Thoracic aorta (tissue), 2 donors: Measurements from ENCODE around the gene AACS. TPM values are rescaled to one million over a fixed set of nuclear protein-coding genes. Genes with fewer than 3 reads are reported as not detected.

ENCODE experiments used
- ATAC-seq: fragments of 150-250 bp; one replicate; pipeline ENCODE4 v1.8.0; 2017; ENCODE audit warnings: low read depth; ENCODE audit not compliant: insufficient number of reproducible peaks, low FRiP score
- DNase-seq: peaks from one replicate; pipeline ENCODE4 v3.0.0-alpha.2; 2020; ENCODE audit warnings: low spot score
- H3K27ac ChIP-seq, 2 donors: fragments of 200-600 bp; sonication (generic); 1 replicate in 1 of 2; 2 replicates in 1 of 2; pipeline ENCODE4 v1.5.1; 2016; ENCODE audit warnings: mild to moderate bottlenecking in 2 of 2, moderate library complexity in 2 of 2
- H3K27me3 ChIP-seq: fragments of 200-600 bp; sonication (generic); replicated peaks from 2 replicates; pipeline ENCODE4 v1.6.0; 2016; ENCODE audit warnings: mild to moderate bottlenecking; ENCODE audit not compliant: insufficient read depth
- H3K36me3 ChIP-seq: fragments of 200-600 bp; sonication (generic); one replicate; pipeline ENCODE4 v1.5.1; 2016
- H3K4me1 ChIP-seq, 2 donors: fragments of 200-600 bp; sonication (generic); 1 replicate in 1 of 2; 2 replicates in 1 of 2; pipeline versions ENCODE4 v1.5.1 to v1.6.0; 2016; ENCODE audit warnings: low read depth in 2 of 2, mild to moderate bottlenecking in 1 of 2; ENCODE audit not compliant: control insufficient read depth in 1 of 2
- H3K4me3 ChIP-seq: fragments of 200-600 bp; sonication (generic); 2 replicates; pipeline ENCODE4 v1.5.1; 2016; ENCODE audit warnings: mild to moderate bottlenecking
- H3K9me3 ChIP-seq: fragments of 200-600 bp; sonication (generic); 2 replicates; pipeline ENCODE4 v1.5.1; 2016
- total RNA-seq, 2 donors: library from RNA; depleted of rRNA; stranded (reverse); fragments of >200 nt; gene quantifications; one replicate each; pipeline versions ENCODE4 v1.1.0 to v1.2.3, GENCODE V29; 2016
- TF ChIP-seq, protein P1 (sequence below): fragments of 200-600 bp; sonication (generic); IDR thresholded peaks from one replicate; pipeline ENCODE4 v1.5.1; 2019; ENCODE audit warnings: antibody characterized with exemption

The AACS gene
- total RNA-seq, 2 donors from 2014 or later: 14.1 to 14.7 TPM

DNA sequence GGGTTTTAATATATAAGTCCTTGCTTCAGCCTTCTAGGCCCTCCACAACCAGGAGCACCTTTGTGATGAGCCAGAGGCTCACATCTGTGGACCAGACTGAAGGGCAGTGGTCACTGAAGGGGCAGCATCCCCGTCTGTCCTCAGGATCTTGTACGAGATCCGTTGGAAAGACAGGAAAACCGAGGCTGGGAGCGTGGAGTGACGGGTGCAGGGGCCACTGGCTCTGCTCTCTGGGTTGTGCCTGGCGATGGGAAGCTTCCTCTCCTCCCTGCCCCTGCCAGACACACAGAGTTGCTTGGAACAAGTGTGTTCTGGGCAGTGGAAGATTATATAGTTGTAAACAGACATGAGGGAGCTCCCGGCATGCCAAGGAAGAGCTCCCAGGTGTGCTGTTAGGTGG, 48.0 kb downstream of the AACS start:
- Histone ChIP-seq H3K4me3 (no peak overlapping the region), H3K36me3 (peaks cover 17% of the 10 kb centered on the region), H3K27ac (no peak overlapping the region), H3K4me1 (no peaks in the 10 kb centered on the region), H3K9me3 (no peaks in the 10 kb centered on the region), H3K27me3 (no peaks in the 10 kb centered on the region)
- TF ChIP-seq, protein P1, sequence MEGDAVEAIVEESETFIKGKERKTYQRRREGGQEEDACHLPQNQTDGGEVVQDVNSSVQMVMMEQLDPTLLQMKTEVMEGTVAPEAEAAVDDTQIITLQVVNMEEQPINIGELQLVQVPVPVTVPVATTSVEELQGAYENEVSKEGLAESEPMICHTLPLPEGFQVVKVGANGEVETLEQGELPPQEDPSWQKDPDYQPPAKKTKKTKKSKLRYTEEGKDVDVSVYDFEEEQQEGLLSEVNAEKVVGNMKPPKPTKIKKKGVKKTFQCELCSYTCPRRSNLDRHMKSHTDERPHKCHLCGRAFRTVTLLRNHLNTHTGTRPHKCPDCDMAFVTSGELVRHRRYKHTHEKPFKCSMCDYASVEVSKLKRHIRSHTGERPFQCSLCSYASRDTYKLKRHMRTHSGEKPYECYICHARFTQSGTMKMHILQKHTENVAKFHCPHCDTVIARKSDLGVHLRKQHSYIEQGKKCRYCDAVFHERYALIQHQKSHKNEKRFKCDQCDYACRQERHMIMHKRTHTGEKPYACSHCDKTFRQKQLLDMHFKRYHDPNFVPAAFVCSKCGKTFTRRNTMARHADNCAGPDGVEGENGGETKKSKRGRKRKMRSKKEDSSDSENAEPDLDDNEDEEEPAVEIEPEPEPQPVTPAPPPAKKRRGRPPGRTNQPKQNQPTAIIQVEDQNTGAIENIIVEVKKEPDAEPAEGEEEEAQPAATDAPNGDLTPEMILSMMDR: no peak
- no peak for ATAC-seq
- no peak for DNase-seq

DNA sequence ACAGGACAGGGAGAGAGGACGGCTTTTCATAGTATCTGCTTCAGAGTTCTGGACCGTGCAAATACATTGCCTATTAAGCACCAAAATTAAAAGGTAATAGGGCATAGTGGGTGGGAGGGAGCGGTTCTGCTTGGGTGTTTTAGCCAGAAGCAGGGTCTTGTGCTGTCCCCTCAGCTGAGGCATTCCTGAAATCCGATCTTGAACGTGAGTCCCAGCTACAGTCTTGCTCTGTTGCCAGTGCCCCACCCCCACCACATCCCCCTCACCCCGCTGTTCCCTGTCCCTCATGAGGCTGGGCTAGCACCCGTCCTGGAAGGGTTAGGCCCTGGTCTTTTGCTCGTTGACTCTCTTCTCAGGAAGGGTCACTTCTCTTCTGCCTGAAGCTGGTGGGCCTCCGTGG, 48.6 kb downstream of the AACS start:
- H3K4me3 ChIP-seq: no peak overlapping the region
- no peak for ATAC-seq
- no peak for DNase-seq
- H3K9me3 ChIP-seq: no peaks in the 10 kb centered on the region
- TF ChIP-seq, protein P1: no peak
- peaks cover 20% of the 10 kb centered on the region for H3K36me3 ChIP-seq
- no peak overlapping the region for H3K27ac ChIP-seq
- no peaks in the 10 kb centered on the region for H3K27me3 ChIP-seq
- H3K4me1 ChIP-seq: no peaks in the 10 kb centered on the region

DNA sequence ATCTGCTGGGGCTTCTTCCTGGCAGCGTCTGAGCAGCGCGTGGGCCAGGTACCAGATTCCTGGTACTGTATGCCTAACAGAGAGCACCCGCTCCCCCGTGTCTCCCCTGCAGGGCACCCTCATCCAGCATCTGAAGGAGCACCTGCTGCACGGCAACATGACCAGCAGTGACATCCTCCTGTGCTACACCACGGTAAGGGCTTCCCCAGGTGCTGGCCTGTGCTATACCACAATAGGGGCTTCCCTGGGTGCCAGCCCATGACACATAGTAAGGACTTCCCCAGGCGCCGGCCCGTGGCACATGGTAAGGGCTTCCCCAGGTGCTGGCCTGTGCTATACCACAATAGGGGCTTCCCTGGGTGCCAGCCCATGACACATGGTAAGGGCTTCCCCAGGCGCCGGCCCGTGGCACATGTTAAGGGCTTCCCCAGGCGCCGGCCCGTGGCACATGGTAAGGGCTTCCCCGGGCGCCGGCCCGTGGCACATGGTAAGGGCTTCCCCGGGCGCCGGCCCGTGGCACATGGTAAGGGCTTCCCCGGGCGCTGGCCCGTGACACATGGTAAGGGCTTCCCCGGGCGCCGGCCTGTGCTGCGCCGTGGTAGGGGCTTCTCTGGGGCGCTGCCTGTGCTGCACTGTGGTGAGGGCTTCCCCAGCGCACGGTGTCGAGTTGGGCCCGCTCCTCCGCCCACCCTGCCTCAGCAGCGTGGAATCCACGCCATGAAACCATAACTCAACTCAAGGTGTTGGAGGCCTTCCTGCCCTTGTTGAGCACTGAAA, 49.3 kb downstream of the AACS start:
- TF ChIP-seq, protein P1: no peak
- H3K27ac ChIP-seq: no peak overlapping the region
- H3K9me3 ChIP-seq: no peaks in the 10 kb centered on the region
- no peak for DNase-seq
- H3K36me3 ChIP-seq: peaks cover 14% of the 10 kb centered on the region
- no peaks in the 10 kb centered on the region for H3K4me1 ChIP-seq
- H3K4me3 ChIP-seq: no peak overlapping the region
- ATAC-seq: no peak
- no peaks in the 10 kb centered on the region for H3K27me3 ChIP-seq

DNA sequence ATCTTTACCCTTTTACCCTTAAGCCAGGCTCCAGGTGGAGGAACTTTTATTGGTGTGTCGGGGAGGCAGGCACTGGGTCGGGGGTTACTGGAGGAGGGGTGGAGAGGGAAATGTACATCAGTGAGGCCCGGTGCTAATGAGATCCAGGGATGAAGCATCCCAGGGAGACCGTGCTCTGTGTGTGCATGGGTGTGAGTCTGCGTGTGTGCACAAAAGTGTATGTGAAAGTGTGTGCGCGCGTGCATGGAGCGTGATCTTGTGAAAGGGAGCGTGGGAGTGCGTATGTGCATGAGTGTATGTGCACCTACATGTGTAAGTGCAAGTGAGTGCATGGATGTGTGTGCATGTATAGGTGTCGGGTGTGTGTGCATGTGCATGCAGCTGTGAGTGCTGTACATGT, 55.3 kb downstream of the AACS start:
- H3K4me3 ChIP-seq: no peak overlapping the region
- no peaks in the 10 kb centered on the region for H3K27me3 ChIP-seq
- no peaks in the 10 kb centered on the region for H3K4me1 ChIP-seq
- H3K27ac ChIP-seq: no peak overlapping the region
- no peaks in the 10 kb centered on the region for H3K9me3 ChIP-seq
- ATAC-seq (no peak), DNase-seq (no peak)
- peaks cover 7% of the 10 kb centered on the region for H3K36me3 ChIP-seq
- TF ChIP-seq, protein P1: no peak

DNA sequence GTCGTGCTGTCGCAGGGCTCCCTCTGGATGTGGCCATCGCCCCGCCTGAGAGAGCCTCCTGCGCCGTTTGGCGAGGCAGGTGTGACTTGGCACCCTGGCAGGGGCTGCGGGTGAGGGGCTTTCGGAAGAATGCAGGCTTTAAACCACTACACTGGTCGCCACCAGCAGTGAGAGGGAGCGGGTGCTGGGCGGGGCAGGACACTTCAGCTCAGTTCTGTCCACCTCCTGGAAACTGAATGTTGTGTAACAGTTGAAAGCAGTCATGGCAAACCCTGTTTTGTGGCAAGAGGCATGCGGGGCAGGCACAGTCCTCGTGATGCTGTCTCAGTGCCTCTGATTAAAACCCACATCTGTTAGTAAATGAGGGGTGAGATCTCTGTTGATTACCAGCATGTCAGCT, 55.9 kb downstream of the AACS start:
- Histone ChIP-seq H3K27me3 (no peaks in the 10 kb centered on the region), H3K36me3 (peaks cover 7% of the 10 kb centered on the region), H3K4me3 (no peak overlapping the region), H3K27ac (no peak overlapping the region), H3K9me3 (no peaks in the 10 kb centered on the region), H3K4me1 (no peaks in the 10 kb centered on the region)
- DNase-seq (no peak), ATAC-seq (no peak)
- TF ChIP-seq, protein P1: no peak
